H9 (cell line): ENCODE measurements around the gene CAMK2B. TPM values are rescaled to one million over a fixed set of nuclear protein-coding genes. Genes with fewer than 3 reads are reported as not detected.

Experiments
- DNase-seq: peaks from one replicate; pipeline ENCODE4 v3.0.0-alpha.2; 2017
- H2AFZ ChIP-seq: one replicate; pipeline ENCODE4 v1.6.1; 2013; ENCODE audit warnings: mild to moderate bottlenecking, low read length, control low read depth, moderate library complexity
- H2AK5ac ChIP-seq: 2 replicates; pipeline ENCODE4 v1.6.1; 2013; ENCODE audit warnings: low read length, control low read depth, mixed read lengths; ENCODE audit not compliant: insufficient read length
- H2BK120ac ChIP-seq: one replicate; pipeline ENCODE4 v1.6.1; 2013; ENCODE audit warnings: low read depth, mild to moderate bottlenecking, low read length, control low read depth, inconsistent platforms; ENCODE audit not compliant: poor library complexity, severe bottlenecking
- H2BK12ac ChIP-seq: 2 replicates; pipeline ENCODE4 v1.6.1; 2013; ENCODE audit warnings: low read length, control low read depth, mixed read lengths, low read depth; ENCODE audit not compliant: insufficient read length
- H2BK15ac ChIP-seq: 2 replicates; pipeline ENCODE4 v1.6.1; 2013; ENCODE audit warnings: low read depth, low read length, control low read depth
- H2BK20ac ChIP-seq: one replicate; pipeline ENCODE4 v1.6.1; 2013; ENCODE audit warnings: low read depth, mild to moderate bottlenecking, low read length, control low read depth, inconsistent platforms; ENCODE audit not compliant: poor library complexity, severe bottlenecking
- H2BK5ac ChIP-seq: 2 replicates; pipeline ENCODE4 v1.6.1; 2013; ENCODE audit warnings: low read length, control low read depth, mixed read lengths; ENCODE audit not compliant: insufficient read length
- H3K14ac ChIP-seq: 2 replicates; pipeline ENCODE4 v1.6.1; 2013; ENCODE audit warnings: low read length, control low read depth; ENCODE audit not compliant: insufficient read depth
- H3K18ac ChIP-seq: 2 replicates; pipeline ENCODE4 v1.6.1; 2013; ENCODE audit warnings: low read depth, mild to moderate bottlenecking, mixed read lengths, low read length, control low read depth; ENCODE audit not compliant: insufficient read length
- H3K23ac ChIP-seq: 2 replicates; pipeline ENCODE4 v1.6.1; 2013; ENCODE audit warnings: low read length, control low read depth, mixed read lengths, low read depth; ENCODE audit not compliant: insufficient read length
- H3K23me2 ChIP-seq: 2 replicates; pipeline ENCODE4 v1.6.1; 2013; ENCODE audit warnings: low read depth, mild to moderate bottlenecking, mixed read lengths, low read length, control low read depth; ENCODE audit not compliant: insufficient read length, poor library complexity, severe bottlenecking
- H3K27ac ChIP-seq: 2 replicates; pipeline ENCODE4 v1.5.1; 2013; ENCODE audit warnings: low read length, control low read depth, mixed read lengths, low read depth; ENCODE audit not compliant: insufficient read length
- H3K27me3 ChIP-seq: 2 replicates; pipeline ENCODE4 v1.6.1; 2013; ENCODE audit warnings: low read length, control low read depth, inconsistent platforms; ENCODE audit not compliant: insufficient read depth
- H3K4ac ChIP-seq: 2 replicates; pipeline ENCODE4 v1.6.1; 2013; ENCODE audit warnings: low read depth, mild to moderate bottlenecking, control low read depth, inconsistent platforms, low read length, moderate library complexity
- H3K4me1 ChIP-seq: 2 replicates; pipeline ENCODE4 v1.6.1; 2013; ENCODE audit warnings: low read length, control low read depth, inconsistent platforms; ENCODE audit not compliant: insufficient read depth
- H3K4me2 ChIP-seq: 2 replicates; pipeline ENCODE4 v1.6.1; 2013; ENCODE audit warnings: low read length, control low read depth, mixed read lengths; ENCODE audit not compliant: insufficient read length, insufficient read depth
- H3K56ac ChIP-seq: 2 replicates; pipeline ENCODE4 v1.6.1; 2013; ENCODE audit warnings: low read depth, mild to moderate bottlenecking, mixed read lengths, low read length, control low read depth; ENCODE audit not compliant: insufficient read length
- H3K79me1 ChIP-seq: 2 replicates; pipeline ENCODE4 v1.6.1; 2013; ENCODE audit warnings: low read depth, mild to moderate bottlenecking, moderate library complexity, low read length, control low read depth, inconsistent platforms; ENCODE audit not compliant: insufficient read depth, poor library complexity, severe bottlenecking
- H3K79me2 ChIP-seq: 2 replicates; pipeline ENCODE4 v1.6.1; 2013; ENCODE audit warnings: low read length, control low read depth, inconsistent platforms; ENCODE audit not compliant: insufficient read depth
- H3K9ac ChIP-seq: 2 replicates; pipeline ENCODE4 v1.6.1; 2013; ENCODE audit warnings: low read length, control low read depth, mixed read lengths; ENCODE audit not compliant: insufficient read length; ENCODE audit errors: extremely low read depth
- H3K9me3 ChIP-seq: one replicate; pipeline ENCODE4 v1.6.1; 2013; ENCODE audit warnings: low read depth, low read length, inconsistent platforms; ENCODE audit not compliant: control insufficient read depth
- H3T11ph ChIP-seq: one replicate; pipeline ENCODE4 v1.6.1; 2013; ENCODE audit warnings: mild to moderate bottlenecking, low read length, control low read depth, inconsistent platforms
- H4K20me1 ChIP-seq: one replicate; pipeline ENCODE4 v1.6.1; 2013; ENCODE audit not compliant: control insufficient read depth, insufficient read length, insufficient read depth
- H4K5ac ChIP-seq: 2 replicates; pipeline ENCODE4 v1.6.1; 2013; ENCODE audit warnings: low read depth, mild to moderate bottlenecking, mixed read lengths, low read length, control low read depth; ENCODE audit not compliant: insufficient read length
- H4K8ac ChIP-seq: replicated peaks from 2 replicates; pipeline ENCODE4 v1.6.1; 2013; ENCODE audit warnings: low read length, control low read depth, mixed read lengths, low read depth; ENCODE audit not compliant: insufficient read length
- H4K91ac ChIP-seq: 2 replicates; pipeline ENCODE4 v1.6.1; 2013; ENCODE audit warnings: low read depth, mild to moderate bottlenecking, moderate library complexity, mixed read lengths, low read length, control low read depth; ENCODE audit not compliant: insufficient read length
- H3K27ac Mint-ChIP-seq, 3 experiments: 2 replicates in 2 of 3; 3 replicates in 1 of 3; pipeline ENCODE4 v1.8.0; 2020 to 2021; ENCODE audit warnings: mixed read lengths in 3 of 3, mild to moderate bottlenecking in 1 of 3, moderate library complexity in 1 of 3
- H3K27me3 Mint-ChIP-seq: 2 replicates; pipeline ENCODE4 v1.8.0; 2021; ENCODE audit warnings: low read depth, mild to moderate bottlenecking, moderate library complexity, mixed read lengths
- H3K36me3 Mint-ChIP-seq, 3 experiments: 2 replicates in 2 of 3; 3 replicates in 1 of 3; pipeline ENCODE4 v1.8.0; 2020 to 2021; ENCODE audit warnings: low read depth in 3 of 3, mixed read lengths in 3 of 3; ENCODE audit not compliant: insufficient read depth in 1 of 3
- H3K4me1 Mint-ChIP-seq, 2 experiments: 2 replicates each; pipeline ENCODE4 v1.8.0; 2020; ENCODE audit warnings: mixed read lengths in 2 of 2
- H3K4me3 Mint-ChIP-seq, 2 experiments: 2 replicates in 1 of 2; 3 replicates in 1 of 2; pipeline ENCODE4 v1.8.0; 2020 to 2021; ENCODE audit warnings: mild to moderate bottlenecking in 2 of 2, mixed read lengths in 2 of 2, moderate library complexity in 1 of 2
- H3K9me3 Mint-ChIP-seq, 2 experiments: 2 replicates in 1 of 2; 3 replicates in 1 of 2; pipeline ENCODE4 v1.8.0; 2020; ENCODE audit warnings: mild to moderate bottlenecking in 2 of 2, mixed read lengths in 2 of 2, moderate library complexity in 1 of 2
- WGBS: extraction: QIAGEN DNeasy Blood & Tissue Kit; methylation state at CpG from one replicate; pipeline ENCODE4 v1.1.7; 2013; ENCODE audit warnings: missing lambda C conversion rate, low lambda C conversion rate, mixed read lengths; ENCODE audit not compliant: insufficient read length; ENCODE audit errors: extremely low coverage; 5-methylcytosine and 5-hydroxymethylcytosine counted together
- total RNA-seq: library from RNA; stranded (reverse); gene quantifications from 2 replicates; pipeline ENCODE4 v1.2.1, GENCODE V29; 2021
- TF ChIP-seq, protein P1 (sequence below): fragments of 200-600 bp; sonication (generic); conservative IDR thresholded peaks from 3 replicates; pipeline ENCODE4 v1.8.0; 2021; ENCODE audit warnings: antibody characterized with exemption, mild to moderate bottlenecking

CAMK2B gene
- total RNA-seq, 1 experiment from 2014 or later = 0.17 TPM

DNA sequence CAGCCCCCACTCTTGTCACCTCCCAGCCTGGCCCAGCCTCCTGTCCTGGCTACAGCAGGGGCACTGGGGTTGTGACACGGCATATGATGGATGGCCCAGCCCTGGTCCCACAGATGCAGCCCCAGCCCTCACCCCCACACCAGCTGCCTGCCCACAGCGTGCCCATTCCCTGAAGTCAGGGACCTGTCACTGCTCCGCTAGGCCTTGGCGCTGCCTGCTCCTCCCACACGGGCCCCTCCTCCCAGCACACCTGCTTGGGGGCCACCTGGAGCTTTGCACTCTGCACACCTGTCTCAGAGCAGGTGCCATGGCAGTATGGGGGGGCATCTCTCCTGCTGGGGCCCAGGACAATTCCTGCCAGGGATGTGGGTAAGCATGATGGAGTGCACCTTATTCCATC lies 139.7 kb downstream of the CAMK2B start:
- TF ChIP-seq, protein P1, sequence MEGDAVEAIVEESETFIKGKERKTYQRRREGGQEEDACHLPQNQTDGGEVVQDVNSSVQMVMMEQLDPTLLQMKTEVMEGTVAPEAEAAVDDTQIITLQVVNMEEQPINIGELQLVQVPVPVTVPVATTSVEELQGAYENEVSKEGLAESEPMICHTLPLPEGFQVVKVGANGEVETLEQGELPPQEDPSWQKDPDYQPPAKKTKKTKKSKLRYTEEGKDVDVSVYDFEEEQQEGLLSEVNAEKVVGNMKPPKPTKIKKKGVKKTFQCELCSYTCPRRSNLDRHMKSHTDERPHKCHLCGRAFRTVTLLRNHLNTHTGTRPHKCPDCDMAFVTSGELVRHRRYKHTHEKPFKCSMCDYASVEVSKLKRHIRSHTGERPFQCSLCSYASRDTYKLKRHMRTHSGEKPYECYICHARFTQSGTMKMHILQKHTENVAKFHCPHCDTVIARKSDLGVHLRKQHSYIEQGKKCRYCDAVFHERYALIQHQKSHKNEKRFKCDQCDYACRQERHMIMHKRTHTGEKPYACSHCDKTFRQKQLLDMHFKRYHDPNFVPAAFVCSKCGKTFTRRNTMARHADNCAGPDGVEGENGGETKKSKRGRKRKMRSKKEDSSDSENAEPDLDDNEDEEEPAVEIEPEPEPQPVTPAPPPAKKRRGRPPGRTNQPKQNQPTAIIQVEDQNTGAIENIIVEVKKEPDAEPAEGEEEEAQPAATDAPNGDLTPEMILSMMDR = no peak
- Histone ChIP-seq H3K9me3 (peaks cover 7% of the 10 kb centered on the region), H3K23ac (no peak overlapping the region), H3K4me1 (no peaks in the 10 kb centered on the region), H4K5ac (no peak overlapping the region), H4K8ac (no peak overlapping the region), H3K9ac (no peak overlapping the region), H2BK20ac (no peak overlapping the region), H4K20me1 (no peaks in the 10 kb centered on the region), H2BK15ac (no peak overlapping the region), H3K27ac (no peak overlapping the region), H3K79me1 (no peaks in the 10 kb centered on the region), H3K18ac (no peak overlapping the region), H3K56ac (no peak overlapping the region), H3K4me2 (no peak overlapping the region), H3K27me3 (0 out of 2 replicates have a peak, but pooled peaks cover 2% of the 10 kb centered on the region), H3K14ac (no peak overlapping the region), H3K4ac (no peak overlapping the region), H2AFZ (no peak overlapping the region), H4K91ac (no peak overlapping the region), H2BK120ac (no peak overlapping the region), H3K23me2 (no peaks in the 10 kb centered on the region), H3K79me2 (no peaks in the 10 kb centered on the region), H2AK5ac (no peak overlapping the region), H2BK12ac (no peak overlapping the region), H3T11ph (no peak overlapping the region), H2BK5ac (no peak overlapping the region)
- no peak overlapping the region for H3K4me3 Mint-ChIP-seq
- peaks cover 22 to 28% of the 10 kb centered on the region in 2 experiments for H3K4me1 Mint-ChIP-seq
- peaks cover 11 to 12% of the 10 kb centered on the region in 2 experiments; a peak in 4 of 5 replicates for H3K9me3 Mint-ChIP-seq
- no peak overlapping the region for H3K27ac Mint-ChIP-seq
- DNase-seq = no peak
- WGBS = no CpG with 5 or more reads among the region's 5 CpGs
- peaks cover 11% of the 10 kb centered on the region for H3K27me3 Mint-ChIP-seq
- peaks cover 0 to 7% (median 2%) of the 10 kb centered on the region in 3 experiments; a peak in 2 of 7 replicates for H3K36me3 Mint-ChIP-seq
